DND-41 (cell line): ENCODE measurements around the gene GARNL3.

Experiments used
- ATAC-seq: fragments of 200-7000 bp; cut with Tn5 transposase; 3 replicates; pipeline ENCODE4 v1.9.1; 2021; ENCODE audit warnings: low read depth; ENCODE audit not compliant: insufficient read depth
- DNase-seq: peaks from one replicate; pipeline ENCODE4 v3.0.0-alpha.2; 2020
- H2AFZ ChIP-seq: 2 replicates; pipeline ENCODE4 v1.6.0; 2012; ENCODE audit warnings: low read depth, low read length
- H3K27ac ChIP-seq: 2 replicates; pipeline ENCODE4 v1.5.1; 2012; ENCODE audit warnings: low read length, inconsistent platforms
- H3K27me3 ChIP-seq: fragments of 200-600 bp; sonication (generic); 2 replicates; pipeline ENCODE4 v1.6.0; 2012; ENCODE audit warnings: low read length, mild to moderate bottlenecking, inconsistent platforms; ENCODE audit not compliant: insufficient read depth, poor library complexity
- H3K36me3 ChIP-seq: 2 replicates; pipeline ENCODE4 v1.5.1; 2012; ENCODE audit warnings: low read length, inconsistent platforms; ENCODE audit not compliant: insufficient read depth
- H3K4me1 ChIP-seq: 2 replicates; pipeline ENCODE4 v1.5.1; 2012; ENCODE audit warnings: mild to moderate bottlenecking, low read length; ENCODE audit not compliant: insufficient read depth
- H3K4me2 ChIP-seq: 2 replicates; pipeline ENCODE4 v1.6.0; 2012; ENCODE audit warnings: mild to moderate bottlenecking, moderate library complexity, low read length, inconsistent platforms; ENCODE audit not compliant: insufficient read depth
- H3K4me3 ChIP-seq, 2 experiments: fragments of 200-600 bp in 1 of 2; shearing (Covaris generic) in 1 of 2; 2 replicates each; pipeline ENCODE4 v1.5.1; 2012 to 2016; ENCODE audit warnings: inconsistent platforms in 2 of 2, low read length in 2 of 2, mild to moderate bottlenecking in 2 of 2, low read depth in 1 of 2, moderate library complexity in 1 of 2
- H3K79me2 ChIP-seq: 2 replicates; pipeline ENCODE4 v1.6.0; 2012; ENCODE audit warnings: low read length, inconsistent platforms; ENCODE audit not compliant: insufficient read depth
- H3K9ac ChIP-seq: 2 replicates; pipeline ENCODE4 v1.6.0; 2012; ENCODE audit warnings: low read depth, mild to moderate bottlenecking, inconsistent platforms, low read length, moderate library complexity
- H3K9me3 ChIP-seq: 2 replicates; pipeline ENCODE4 v1.5.1; 2012; ENCODE audit warnings: low read length, moderate library complexity, mild to moderate bottlenecking, inconsistent platforms; ENCODE audit not compliant: insufficient read depth, severe bottlenecking
- H4K20me1 ChIP-seq: 2 replicates; pipeline ENCODE4 v1.6.0; 2012; ENCODE audit warnings: low read length; ENCODE audit not compliant: insufficient read depth
- CTCF ChIP-seq: IDR thresholded peaks from 2 replicates; pipeline ENCODE4 v1.5.1; 2012; ENCODE audit warnings: borderline replicate concordance, low read length, moderate library complexity, mild to moderate bottlenecking; ENCODE audit not compliant: poor library complexity, severe bottlenecking; ENCODE audit errors: extremely low read depth
- EZH2 ChIP-seq: IDR thresholded peaks from 3 replicates; pipeline ENCODE4 v1.6.1; 2012; ENCODE audit warnings: borderline replicate concordance, low read depth, mild to moderate bottlenecking, moderate library complexity, low read length, inconsistent platforms; ENCODE audit not compliant: severe bottlenecking

Gene GARNL3

GRCh38 chr9:127280880-127281660 lies 16.5 kb downstream of the GARNL3 start:
- DNase-seq (no peak), ATAC-seq (no peak)
- Histone ChIP-seq H3K79me2 (no peaks in the 10 kb centered on the region), H3K27ac (no peak overlapping the region), H3K36me3 (no peaks in the 10 kb centered on the region), H3K4me3 (no peak overlapping the region), H3K9ac (no peak overlapping the region), H3K9me3 (no peaks in the 10 kb centered on the region), H3K27me3 (peaks cover 34% of the 10 kb centered on the region), H4K20me1 (0 out of 2 replicates have a peak, but pooled peaks cover 2% of the 10 kb centered on the region), H3K4me1 (no peaks in the 10 kb centered on the region), H3K4me2 (no peak overlapping the region), H2AFZ (no peak overlapping the region)
- no peak for TF ChIP-seq EZH2
- TF ChIP-seq CTCF = no peak

GRCh38 chr9:127281891-127282290 lies 17.3 kb downstream of the GARNL3 start:
- ATAC-seq (no peak), DNase-seq (no peak)
- H3K27me3 ChIP-seq = peaks cover 29% of the 10 kb centered on the region
- H3K9me3 ChIP-seq = no peaks in the 10 kb centered on the region
- TF ChIP-seq CTCF = no peak
- no peak for TF ChIP-seq EZH2
- no peaks in the 10 kb centered on the region for H3K4me1 ChIP-seq
- no peak overlapping the region for H3K9ac ChIP-seq
- H3K4me3 ChIP-seq = no peak overlapping the region
- no peaks in the 10 kb centered on the region for H3K36me3 ChIP-seq
- H3K79me2 ChIP-seq = no peaks in the 10 kb centered on the region
- 0 out of 2 replicates have a peak, but pooled peaks cover 2% of the 10 kb centered on the region for H4K20me1 ChIP-seq
- H3K27ac ChIP-seq = no peak overlapping the region
- no peak overlapping the region for H3K4me2 ChIP-seq
- no peak overlapping the region for H2AFZ ChIP-seq

- ATAC-seq = no peak
- H3K4me2 ChIP-seq = no peak overlapping the region
Measured at GRCh38 chr9:127282611-127283010, 18.0 kb downstream of the GARNL3 start.

More at GRCh38 chr9:127282611-127283010, 18.0 kb downstream of the GARNL3 start:
- H3K9me3 ChIP-seq = no peaks in the 10 kb centered on the region
- H2AFZ ChIP-seq = no peak overlapping the region
- H3K4me3 ChIP-seq = no peak overlapping the region
- TF ChIP-seq CTCF = no peak
- TF ChIP-seq EZH2 = no peak
- no peaks in the 10 kb centered on the region for H3K36me3 ChIP-seq
- H4K20me1 ChIP-seq = 0 out of 2 replicates have a peak, but pooled peaks cover 2% of the 10 kb centered on the region
- DNase-seq = no peak
- peaks cover 30% of the 10 kb centered on the region for H3K27me3 ChIP-seq
- H3K79me2 ChIP-seq = no peaks in the 10 kb centered on the region
- no peak overlapping the region for H3K27ac ChIP-seq
- no peak overlapping the region for H3K9ac ChIP-seq
- no peaks in the 10 kb centered on the region for H3K4me1 ChIP-seq
